ENCODE results near the gene PCDHA9. TPM values are rescaled to one million over a fixed set of nuclear protein-coding genes. Genes with fewer than 3 reads are reported as not detected.

PCDHA9 gene
- total and polyA plus RNA-seq, 2 donors, result 0.03 to 0.90 TPM

DNA sequence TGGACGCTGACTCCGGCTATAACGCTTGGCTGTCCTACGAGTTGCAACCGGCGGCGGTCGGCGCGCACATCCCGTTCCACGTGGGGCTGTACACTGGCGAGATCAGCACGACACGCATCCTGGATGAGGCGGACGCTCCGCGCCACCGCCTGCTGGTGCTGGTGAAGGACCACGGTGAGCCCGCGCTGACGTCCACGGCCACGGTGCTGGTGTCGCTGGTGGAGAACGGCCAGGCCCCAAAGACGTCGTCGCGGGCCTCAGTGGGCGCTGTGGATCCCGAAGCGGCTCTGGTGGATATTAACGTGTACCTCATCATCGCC lies 29.0 kb downstream of the PCDHA9 start:
- WGBS, result 42% methylated on average over 37 of the region's 37 CpGs
- H3K27ac ChIP-seq (ENCODE audit: low read depth), result no peak overlapping the region
- H3K36me3 ChIP-seq (ENCODE audit: insufficient read depth), result no peaks in the 10 kb centered on the region
- no peak for DNase-seq (ENCODE audit: extremely low spot score)
- no peak overlapping the region for H3K4me3 ChIP-seq (ENCODE audit: low read depth, low read length)
- no peaks in the 10 kb centered on the region for H3K4me1 ChIP-seq (ENCODE audit: insufficient read depth)

GRCh38 chr5:140881889-140882590 lies 33.9 kb downstream of the PCDHA9 start, which contains the start of gene PCDHA13:
PCDHA13 (plus strand) TSS chr5:140882124; CDS start chr5:140882269, 145 bp downstream.
- Histone ChIP-seq H3K4me1 (ENCODE audit: insufficient read depth) (no peaks in the 10 kb centered on the region), H3K4me3 (ENCODE audit: low read depth, low read length) (no peak within 1 kb of the TSS), H3K36me3 (ENCODE audit: insufficient read depth) (no peaks in the 10 kb centered on the region), H3K27ac (ENCODE audit: low read depth) (no peak within 1 kb of the TSS)
- WGBS, result 6% methylated on average over 34 of the region's 35 CpGs
- no peak for DNase-seq (ENCODE audit: extremely low spot score)

GRCh38 chr5:140882591-140882899 lies 34.4 kb downstream of the PCDHA9 start:
- no peak for DNase-seq (ENCODE audit: extremely low spot score)
- 18% methylated on average over 12 of the region's 12 CpGs for WGBS
- Histone ChIP-seq H3K4me1 (ENCODE audit: insufficient read depth) (no peaks in the 10 kb centered on the region), H3K36me3 (ENCODE audit: insufficient read depth) (no peaks in the 10 kb centered on the region), H3K27ac (ENCODE audit: low read depth) (no peak overlapping the region), H3K4me3 (ENCODE audit: low read depth, low read length) (no peak overlapping the region)

DNA sequence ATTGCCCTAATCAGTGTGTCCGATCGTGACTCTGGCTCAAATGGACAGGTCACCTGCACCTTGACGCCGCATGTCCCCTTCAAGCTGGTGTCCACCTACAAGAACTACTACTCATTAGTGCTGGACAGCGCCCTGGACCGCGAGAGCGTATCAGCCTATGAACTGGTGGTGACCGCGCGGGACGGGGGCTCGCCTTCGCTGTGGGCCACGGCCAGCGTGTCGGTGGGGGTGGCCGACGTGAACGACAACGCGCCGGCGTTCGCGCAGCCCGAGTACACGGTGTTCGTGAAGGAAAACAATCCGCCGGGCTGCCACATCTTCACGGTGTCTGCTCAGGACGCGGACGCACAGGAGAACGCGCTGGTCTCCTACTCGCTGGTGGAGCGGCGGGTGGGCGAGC lies 35.2 kb downstream of the PCDHA9 start:
- Histone ChIP-seq H3K27ac (ENCODE audit: low read depth) (no peak overlapping the region), H3K36me3 (ENCODE audit: insufficient read depth) (no peaks in the 10 kb centered on the region), H3K4me3 (ENCODE audit: low read depth, low read length) (no peak overlapping the region), H3K4me1 (ENCODE audit: insufficient read depth) (no peaks in the 10 kb centered on the region)
- 42% methylated on average over 41 of the region's 41 CpGs for WGBS
- DNase-seq (ENCODE audit: extremely low spot score), result no peak

DNA sequence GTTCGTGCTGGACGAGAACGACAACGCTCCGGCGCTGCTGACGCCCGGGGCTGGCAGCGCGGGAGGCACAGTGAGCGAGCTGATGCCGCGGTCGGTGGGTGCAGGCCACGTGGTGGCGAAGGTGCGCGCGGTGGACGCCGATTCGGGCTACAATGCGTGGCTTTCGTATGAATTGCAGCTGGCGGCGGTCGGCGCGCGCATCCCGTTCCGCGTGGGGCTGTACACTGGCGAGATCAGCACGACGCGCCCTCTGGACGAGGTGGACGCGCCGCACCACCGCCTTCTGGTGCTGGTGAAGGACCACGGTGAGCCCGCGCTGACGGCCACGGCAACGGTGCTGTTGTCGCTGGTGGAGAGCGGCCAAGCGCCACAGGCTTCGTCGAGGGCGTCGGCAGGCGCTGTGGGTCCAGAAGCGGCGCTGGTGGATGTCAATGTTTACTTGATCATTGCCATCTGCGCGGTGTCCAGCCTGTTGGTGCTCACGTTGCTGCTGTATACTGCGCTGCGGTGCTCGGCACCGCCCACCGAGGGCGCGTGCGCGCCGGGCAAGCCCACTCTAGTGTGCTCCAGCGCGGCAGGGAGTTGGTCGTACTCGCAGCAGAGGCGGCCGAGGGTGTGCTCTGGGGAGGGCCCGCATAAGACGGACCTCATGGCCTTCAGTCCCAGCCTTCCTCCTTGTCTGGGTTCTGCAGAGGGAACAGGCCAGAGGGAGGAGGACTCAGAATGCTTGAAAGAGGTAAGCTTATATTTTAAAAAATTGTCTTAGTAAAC lies 35.9 kb downstream of the PCDHA9 start:
- H3K4me3 ChIP-seq (ENCODE audit: low read depth, low read length), result no peak overlapping the region
- H3K4me1 ChIP-seq (ENCODE audit: insufficient read depth), result no peaks in the 10 kb centered on the region
- no peak overlapping the region for H3K27ac ChIP-seq (ENCODE audit: low read depth)
- no peaks in the 10 kb centered on the region for H3K36me3 ChIP-seq (ENCODE audit: insufficient read depth)
- no peak for DNase-seq (ENCODE audit: extremely low spot score)
- WGBS, result 39% methylated on average over 79 of the region's 79 CpGs

Other genes starting within 250 kb of the PCDHA9 start
- gene CD14, start 215.2 kb upstream of the PCDHA9 start, total RNA-seq, result 57.6 TPM
- gene CD14, start 215.2 kb upstream of the PCDHA9 start, polyA plus RNA-seq, result 60.6 TPM
- gene TMCO6, start 208.9 kb upstream of the PCDHA9 start, total RNA-seq, result 12.2 TPM
- gene TMCO6, start 208.9 kb upstream of the PCDHA9 start, polyA plus RNA-seq, result 22.3 TPM
- gene NDUFA2, start 200.8 kb upstream of the PCDHA9 start, total RNA-seq, result 34.7 TPM
- gene NDUFA2, start 200.8 kb upstream of the PCDHA9 start, polyA plus RNA-seq, result 117 TPM
- 58.7 TPM for gene IK, start 200.6 kb upstream of the PCDHA9 start, total RNA-seq
- 113 TPM for gene IK, start 200.6 kb upstream of the PCDHA9 start, polyA plus RNA-seq
- gene WDR55, start 183.5 kb upstream of the PCDHA9 start, total RNA-seq, result 12.7 TPM
- 13.5 TPM for gene WDR55, start 183.5 kb upstream of the PCDHA9 start, polyA plus RNA-seq
- gene DND1, start 174.8 kb upstream of the PCDHA9 start, total RNA-seq, result not detected
- 0.96 TPM for gene DND1, start 174.8 kb upstream of the PCDHA9 start, polyA plus RNA-seq
- gene HARS1, start 157.0 kb upstream of the PCDHA9 start, total RNA-seq, result 31.9 TPM
- gene HARS1, start 157.0 kb upstream of the PCDHA9 start, polyA plus RNA-seq, result 50.5 TPM
- 28.1 TPM for gene HARS2, start 156.9 kb upstream of the PCDHA9 start, total RNA-seq
- gene HARS2, start 156.9 kb upstream of the PCDHA9 start, polyA plus RNA-seq, result 24.9 TPM
- 25.9 TPM for gene ZMAT2, start 147.9 kb upstream of the PCDHA9 start, total RNA-seq
- 74.1 TPM for gene ZMAT2, start 147.9 kb upstream of the PCDHA9 start, polyA plus RNA-seq
- 0.21 TPM for gene PCDHA1, start 62.2 kb upstream of the PCDHA9 start, total RNA-seq
- gene PCDHA1, start 62.2 kb upstream of the PCDHA9 start, polyA plus RNA-seq, result 0.03 TPM
- 0.37 TPM for gene PCDHA2, start 53.5 kb upstream of the PCDHA9 start, total RNA-seq
- 0.08 TPM for gene PCDHA2, start 53.5 kb upstream of the PCDHA9 start, polyA plus RNA-seq
- gene PCDHA3, start 47.3 kb upstream of the PCDHA9 start, total RNA-seq, result 0.63 TPM
- 0.41 TPM for gene PCDHA3, start 47.3 kb upstream of the PCDHA9 start, polyA plus RNA-seq
- 1.1 TPM for gene PCDHA4, start 41.3 kb upstream of the PCDHA9 start, total RNA-seq
- gene PCDHA4, start 41.3 kb upstream of the PCDHA9 start, polyA plus RNA-seq, result 0.28 TPM
- 0.69 TPM for gene PCDHA5, start 26.8 kb upstream of the PCDHA9 start, total RNA-seq
- 0.05 TPM for gene PCDHA5, start 26.8 kb upstream of the PCDHA9 start, polyA plus RNA-seq
- 0.95 TPM for gene PCDHA6, start 20.4 kb upstream of the PCDHA9 start, total RNA-seq
- gene PCDHA6, start 20.4 kb upstream of the PCDHA9 start, polyA plus RNA-seq, result 0.22 TPM
- 0.26 TPM for gene PCDHA7, start 14.1 kb upstream of the PCDHA9 start, total RNA-seq
- gene PCDHA7, start 14.1 kb upstream of the PCDHA9 start, polyA plus RNA-seq, result 0.14 TPM
- 0.21 TPM for gene PCDHA8, start 7.2 kb upstream of the PCDHA9 start, total RNA-seq
- 0.06 TPM for gene PCDHA8, start 7.2 kb upstream of the PCDHA9 start, polyA plus RNA-seq
- gene PCDHA10, start 7.5 kb downstream of the PCDHA9 start, total RNA-seq, result 1.1 TPM
- 0.13 TPM for gene PCDHA10, start 7.5 kb downstream of the PCDHA9 start, polyA plus RNA-seq
- gene PCDHA11, start 20.6 kb downstream of the PCDHA9 start, total RNA-seq, result 1.6 TPM
- 0.06 TPM for gene PCDHA11, start 20.6 kb downstream of the PCDHA9 start, polyA plus RNA-seq
- gene PCDHA12, start 26.9 kb downstream of the PCDHA9 start, total RNA-seq, result 0.90 TPM
- 0.03 TPM for gene PCDHA12, start 26.9 kb downstream of the PCDHA9 start, polyA plus RNA-seq
- 0.74 TPM for gene PCDHA13, start 33.7 kb downstream of the PCDHA9 start, total RNA-seq
- gene PCDHA13, start 33.7 kb downstream of the PCDHA9 start, polyA plus RNA-seq, result 0.18 TPM
- gene PCDHAC1, start 77.9 kb downstream of the PCDHA9 start, total RNA-seq, result 1.5 TPM
- gene PCDHAC1, start 77.9 kb downstream of the PCDHA9 start, polyA plus RNA-seq, result 0.13 TPM
- gene PCDHAC2, start 118.1 kb downstream of the PCDHA9 start, total RNA-seq, result 3.0 TPM
- 0.67 TPM for gene PCDHAC2, start 118.1 kb downstream of the PCDHA9 start, polyA plus RNA-seq
- 0.16 TPM for gene PCDHB1, start 203.0 kb downstream of the PCDHA9 start, total RNA-seq
- gene PCDHB1, start 203.0 kb downstream of the PCDHA9 start, polyA plus RNA-seq, result 0.01 TPM
- 3.4 TPM for gene PCDHB2, start 246.2 kb downstream of the PCDHA9 start, total RNA-seq
- 3.4 TPM for gene PCDHB2, start 246.2 kb downstream of the PCDHA9 start, polyA plus RNA-seq

Data from urinary bladder (tissue), 4 donors.